Heart left ventricle (tissue), 16 donors: ENCODE measurements around the gene ARFGAP2. TPM values are rescaled to one million over a fixed set of nuclear protein-coding genes. Genes with fewer than 3 reads are reported as not detected.

ENCODE experiments used
- ATAC-seq, 4 donors: fragments of 200-7000 bp; cut with Tn5 transposase; one replicate each; pipeline ENCODE4 v1.9.1; 2020 to 2022; ENCODE audit warnings: moderate library complexity in 4 of 4, mild to moderate bottlenecking in 3 of 4, moderate number of reproducible peaks in 1 of 4
- DNase-seq, 5 donors: peaks; one replicate each; pipeline ENCODE4 v3.0.0-alpha.2; 2020
- H3K27ac ChIP-seq, 12 donors: fragments of 200-600 bp; sonication (generic) in 4 of 12; one replicate each; pipeline versions ENCODE4 v1.5.0 to v1.8.0; 2016 to 2022; ENCODE audit warnings: mild to moderate bottlenecking in 2 of 12
- H3K27me3 ChIP-seq, 9 donors: fragments of 200-600 bp; sonication (generic) in 2 of 9; one replicate each; pipeline versions ENCODE4 v1.5.1 to v1.8.0; 2016 to 2022; ENCODE audit warnings: mild to moderate bottlenecking in 3 of 9
- H3K36me3 ChIP-seq, 9 donors: fragments of 200-600 bp; sonication (generic) in 2 of 9; one replicate each; pipeline versions ENCODE4 v1.5.0 to v1.8.0; 2018 to 2022; ENCODE audit warnings: mild to moderate bottlenecking in 2 of 9
- H3K4me1 ChIP-seq, 12 donors: fragments of 200-600 bp; sonication (generic) in 4 of 12; one replicate each; pipeline versions ENCODE4 v1.5.0 to v1.8.0; 2016 to 2022; ENCODE audit warnings: mild to moderate bottlenecking in 3 of 12
- H3K4me3 ChIP-seq, 12 donors: fragments of 200-600 bp; sonication (generic) in 4 of 12; one replicate each; pipeline versions ENCODE4 v1.5.0 to v1.8.0; 2017 to 2022; ENCODE audit warnings: mild to moderate bottlenecking in 9 of 12, moderate library complexity in 4 of 12
- H3K9me3 ChIP-seq, 12 donors: fragments of 200-600 bp; sonication (generic) in 4 of 12; one replicate each; pipeline versions ENCODE4 v1.5.0 to v1.8.0; 2016 to 2022; ENCODE audit warnings: mild to moderate bottlenecking in 1 of 12
- POLR2A ChIP-seq, 2 donors: fragments of 450-650 bp; IDR thresholded peaks; one replicate each; pipeline ENCODE4 v1.6.1; 2017; ENCODE audit warnings: antibody characterized with exemption in 2 of 2, mild to moderate bottlenecking in 2 of 2, moderate library complexity in 2 of 2
- WGBS, 4 donors: extraction: QIAGEN DNeasy Blood & Tissue Kit in 2 of 4; methylation state at CpG; one replicate each; pipeline versions ENCODE4 v1.1.5 to v1.1.7; 2013 to 2018; 5-methylcytosine and 5-hydroxymethylcytosine counted together
- intact Hi-C, 10 donors: fragments of 100-400 bp; cut with DNase I; formaldehyde crosslinking; loops; one replicate each; pipeline versions ENCODE4 v1.11.1 to v1.14.2; 2022
- polyA plus RNA-seq, 2 donors: library from polyadenylated mRNA; stranded (reverse); fragments of 200-250 nt; gene quantifications; one replicate each; pipeline ENCODE4 v1.2.3, GENCODE V29; 2013
- total RNA-seq, 9 donors: library from RNA; depleted of rRNA in 2 of 9; stranded (reverse); fragments of >200 nt in 2 of 9; fragmentation: NEBNext Ultra II Directional in 3 of 9; extraction: Animal tissue kit (Norgen Biotek cat#: 25700) in 3 of 9; gene quantifications; one replicate each; pipeline versions ENCODE4 v1.1.0 to v1.2.4, GENCODE V29; 2016 to 2023
- TF ChIP-seq, protein P1 (sequence below), 12 donors: fragments of 200-600 bp; sonication (generic) in 4 of 12; IDR thresholded peaks; one replicate each; pipeline versions ENCODE4 v1.5.0 to v1.8.0; 2018 to 2022; ENCODE audit warnings: antibody characterized with exemption in 12 of 12, mild to moderate bottlenecking in 5 of 12
- donor health status: ischemic (EF 13 %, LVEDD 7.1; RV severe dilation, severe dysfunction).
- donor health status: healthy with polysubstance abuse.
- donor health status: DM: no; HTN: yes; CAD: no.
- donor health status: DM: no; HTN: no; CAD: no.
- donor health status: ischemic (EF 25% LVEDD 6.9; RV normal size, moderate dysfunction).
- donor health status: ischemic (EF 25% LVEDD 5.7; RV mildly dilated, moderate dysfunction).
- donor health status: healthy.
- donor health status: DM: yes; HTN: yes; CAD: no.
- donor health status: ischemic (EF 35%, LVEDD 5.7; RV mildly dilated, moderate dysfunction).
- donor health status: nonischemic (EF 11% LVEDD 7.7; RV severe dilation, severe dysfunction).
- donor health status: DM: yes; HTN: yes; CAD: no.
- donor health status: PGD.
- donor health status: ischemic (EF 29% LVEDD 5.4; RV normal size, mild dysfunction).
- donor health status: nonischemic (EF 23%, LVEDD 6.1; RV moderate dilation, normal function).

ARFGAP2 gene
- total and polyA plus RNA-seq, 11 donors = 47.5 to 96.1 (median 61.3) TPM

DNA sequence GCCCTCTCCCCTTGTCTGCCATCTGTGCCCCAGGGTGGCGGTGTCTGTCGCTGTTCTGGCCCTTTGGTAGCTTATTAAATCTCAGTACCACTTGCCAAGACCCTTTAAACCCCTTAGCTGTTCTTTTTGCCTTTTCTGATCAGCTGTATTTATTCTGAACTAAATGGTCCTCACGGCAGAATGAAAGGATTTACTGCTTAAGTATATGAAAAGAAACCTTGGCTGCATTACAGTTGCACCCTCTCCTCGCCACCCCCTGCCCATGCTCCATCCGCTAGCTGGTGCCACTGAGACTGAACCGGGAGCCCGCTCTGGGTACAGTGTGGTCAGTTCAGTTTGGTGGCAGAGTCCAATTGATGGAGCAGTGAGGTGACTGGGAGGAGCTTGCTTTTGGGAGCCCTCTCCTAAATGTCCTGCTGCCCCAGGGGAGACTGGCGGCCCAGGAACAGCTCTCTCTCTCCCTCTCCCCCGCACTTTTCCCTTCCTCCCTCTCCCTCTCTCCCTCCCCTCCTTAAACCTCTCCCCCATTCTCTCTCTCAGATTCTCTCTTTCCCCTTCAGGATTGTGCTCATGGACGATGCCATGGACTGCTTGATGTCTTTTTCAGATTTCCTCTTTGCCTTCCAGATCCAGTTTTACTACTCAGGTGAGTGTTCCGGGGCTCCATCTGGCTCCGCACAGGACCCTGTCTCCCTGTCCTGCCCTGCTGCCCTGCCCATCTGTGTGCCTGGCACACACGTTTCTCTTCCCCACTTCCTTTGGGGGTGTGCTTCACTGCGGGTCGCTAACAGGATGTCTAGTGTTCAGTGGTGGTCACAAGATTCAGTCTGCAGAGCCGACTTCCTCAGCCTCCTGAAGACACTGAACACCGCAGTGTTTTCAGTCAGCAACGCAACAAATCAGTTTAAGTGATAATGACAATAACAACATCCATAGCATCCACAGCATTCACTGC, 21.8 kb downstream of the ARFGAP2 start:
- H3K4me1 ChIP-seq = peaks cover 0 to 15% (median 8%) of the 10 kb centered on the region in 12 donors
- ATAC-seq = no peak
- DNase-seq = peak in 1 of 5 donors; percentile 8
- intact Hi-C loops = loop anchor here in 2 of 10 donors (2.0 to 5.0 kb wide), 2 partner anchors 153 to 266 kb away; no protein-coding TSS in a partner anchor
- no peak overlapping the region for H3K4me3 ChIP-seq
- no peaks in the 10 kb centered on the region for H3K9me3 ChIP-seq
- WGBS, 4 donors = 71 to 77% (median 74%) methylated on average over 18 of the region's 18 CpGs
- TF ChIP-seq, protein P1, sequence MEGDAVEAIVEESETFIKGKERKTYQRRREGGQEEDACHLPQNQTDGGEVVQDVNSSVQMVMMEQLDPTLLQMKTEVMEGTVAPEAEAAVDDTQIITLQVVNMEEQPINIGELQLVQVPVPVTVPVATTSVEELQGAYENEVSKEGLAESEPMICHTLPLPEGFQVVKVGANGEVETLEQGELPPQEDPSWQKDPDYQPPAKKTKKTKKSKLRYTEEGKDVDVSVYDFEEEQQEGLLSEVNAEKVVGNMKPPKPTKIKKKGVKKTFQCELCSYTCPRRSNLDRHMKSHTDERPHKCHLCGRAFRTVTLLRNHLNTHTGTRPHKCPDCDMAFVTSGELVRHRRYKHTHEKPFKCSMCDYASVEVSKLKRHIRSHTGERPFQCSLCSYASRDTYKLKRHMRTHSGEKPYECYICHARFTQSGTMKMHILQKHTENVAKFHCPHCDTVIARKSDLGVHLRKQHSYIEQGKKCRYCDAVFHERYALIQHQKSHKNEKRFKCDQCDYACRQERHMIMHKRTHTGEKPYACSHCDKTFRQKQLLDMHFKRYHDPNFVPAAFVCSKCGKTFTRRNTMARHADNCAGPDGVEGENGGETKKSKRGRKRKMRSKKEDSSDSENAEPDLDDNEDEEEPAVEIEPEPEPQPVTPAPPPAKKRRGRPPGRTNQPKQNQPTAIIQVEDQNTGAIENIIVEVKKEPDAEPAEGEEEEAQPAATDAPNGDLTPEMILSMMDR (IDR thresholded peaks at IDR 0.05) = no peak
- no peak for TF ChIP-seq POLR2A (IDR thresholded peaks at IDR 0.05)
- H3K36me3 ChIP-seq = peaks cover 0 to 33% (median 0%) of the 10 kb centered on the region in 9 donors
- no peaks in the 10 kb centered on the region for H3K27me3 ChIP-seq
- no peak overlapping the region for H3K27ac ChIP-seq

DNA sequence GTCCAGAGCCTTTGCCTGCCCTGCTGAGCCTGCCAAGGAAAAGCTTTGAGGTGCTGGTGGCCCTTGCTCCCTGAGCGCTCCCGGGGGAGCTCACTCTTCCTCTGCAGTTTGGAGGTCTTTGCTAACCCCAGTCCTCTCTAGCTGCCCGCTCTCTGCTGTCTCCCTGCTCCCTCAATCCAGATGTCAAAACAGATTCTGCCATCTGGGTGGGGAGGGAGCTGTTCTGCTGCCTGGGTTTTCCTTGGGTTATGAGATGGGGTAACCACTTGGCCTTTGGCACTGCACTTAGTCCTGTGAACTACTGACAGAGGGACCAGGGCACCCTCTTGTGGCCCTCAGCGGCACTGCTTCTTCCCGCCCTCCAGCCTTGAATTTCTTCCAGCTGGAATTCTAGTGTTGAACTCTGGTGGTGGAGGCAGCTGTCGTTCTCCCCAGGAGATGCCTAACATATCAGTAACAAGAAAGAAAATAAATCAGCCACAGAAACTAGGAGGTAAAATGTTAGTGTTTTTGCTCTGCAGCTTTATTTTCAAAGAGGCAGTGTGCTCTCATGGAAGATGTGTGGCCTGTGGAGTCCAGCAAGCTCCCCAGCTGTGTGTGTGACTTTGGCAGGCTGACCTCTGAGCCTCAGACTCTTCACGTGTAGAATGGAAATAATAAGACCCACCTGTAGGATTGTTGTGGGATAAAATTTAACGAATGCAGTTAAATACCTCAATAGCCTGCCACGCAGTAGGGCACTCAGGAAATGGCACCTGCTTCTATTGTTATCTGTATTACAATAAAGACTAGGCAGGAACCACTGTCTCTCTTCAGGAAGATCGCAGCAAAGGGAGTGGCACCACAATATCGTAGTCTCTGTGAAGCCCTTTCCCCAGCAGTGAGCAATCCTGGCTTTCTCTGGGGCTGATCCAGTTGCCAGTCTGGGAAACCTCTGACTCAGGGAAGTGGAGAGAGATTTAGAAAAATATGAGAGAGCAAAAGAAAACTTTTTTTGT, 23.4 kb downstream of the ARFGAP2 start:
- intact Hi-C loops = loop anchor here in 9 of 10 donors (1.0 to 5.0 kb wide), 3 partner anchors 151 to 264 kb away; no protein-coding TSS in a partner anchor
- Histone ChIP-seq H3K27ac (peak overlapping the region in 1 of 12 donors; percentile 32), H3K4me3 (no peak overlapping the region), H3K36me3 (peaks cover 0 to 21% (median 0%) of the 10 kb centered on the region in 9 donors), H3K27me3 (no peaks in the 10 kb centered on the region), H3K9me3 (no peaks in the 10 kb centered on the region), H3K4me1 (peaks cover 0 to 30% (median 22%) of the 10 kb centered on the region in 12 donors)
- DNase-seq = peak; percentile 74 to 81 (median 78)
- peak; percentile 62 to 79 (median 76) for ATAC-seq
- no peak for TF ChIP-seq POLR2A (IDR thresholded peaks at IDR 0.05)
- TF ChIP-seq, protein P1 (IDR thresholded peaks at IDR 0.05) = peak; percentile 84 to 98 (median 94)
- WGBS, 4 donors = 38 to 45% (median 41%) methylated on average over 11 of the region's 11 CpGs

DNA sequence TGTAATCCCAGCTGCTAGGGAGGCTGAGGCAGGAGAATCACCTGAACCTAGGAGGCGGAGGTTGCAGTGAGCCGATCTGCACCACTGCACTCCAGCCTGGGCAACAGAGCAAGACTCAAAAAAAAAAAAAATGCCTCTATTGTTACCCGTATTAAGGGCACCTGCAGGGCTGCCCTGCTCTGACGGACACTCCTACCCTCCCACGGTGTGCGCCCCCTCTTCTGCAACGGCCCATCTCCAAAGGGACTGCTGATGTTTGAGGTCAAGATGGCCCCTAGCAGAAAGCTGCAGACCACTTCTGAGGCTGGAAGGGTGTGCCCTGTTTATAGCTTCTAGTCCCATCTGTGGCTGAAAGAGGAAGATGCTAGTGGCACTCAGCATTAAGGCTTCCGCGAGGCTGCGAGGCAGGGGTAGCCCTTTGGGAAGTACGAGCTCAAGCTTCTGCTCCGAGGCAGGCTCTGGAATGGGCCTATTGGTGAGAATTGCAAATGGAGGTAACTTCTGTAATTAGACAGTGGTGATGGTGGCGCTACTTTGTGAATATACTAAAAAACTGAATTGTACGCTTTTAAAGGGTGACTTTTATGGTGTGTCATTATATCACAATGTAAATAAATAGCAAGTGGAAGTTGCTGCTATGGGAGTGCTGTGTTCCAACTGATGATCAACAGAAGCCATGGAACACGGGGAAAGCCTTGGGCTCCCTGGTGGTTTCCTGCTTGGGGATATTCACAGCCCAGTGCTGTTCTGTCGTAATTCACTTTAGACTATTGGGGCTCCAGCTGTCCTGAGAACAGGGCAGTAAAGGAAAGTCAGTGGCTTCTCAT, 24.3 kb downstream of the ARFGAP2 start:
- Histone ChIP-seq H3K27ac (peak overlapping the region in 1 of 12 donors; percentile 32), H3K4me1 (peaks cover 0 to 30% (median 22%) of the 10 kb centered on the region in 12 donors), H3K27me3 (no peaks in the 10 kb centered on the region), H3K9me3 (no peaks in the 10 kb centered on the region), H3K36me3 (peaks cover 0 to 14% (median 0%) of the 10 kb centered on the region in 9 donors), H3K4me3 (no peak overlapping the region)
- DNase-seq (no peak), ATAC-seq (peak in 1 of 4 donors; percentile 4)
- intact Hi-C loops = loop anchor here in 7 of 10 donors (2.0 to 5.0 kb wide), 2 partner anchors 150 to 264 kb away; no protein-coding TSS in a partner anchor
- 88 to 89% (median 88%) methylated on average over 15 to 16 of the region's 16 CpGs for WGBS, 4 donors
- TF ChIP-seq, protein P1 (IDR thresholded peaks at IDR 0.05) = no peak
- no peak for TF ChIP-seq POLR2A (IDR thresholded peaks at IDR 0.05)
